HEK293 (cell line): Measurements from ENCODE around the gene RPS28.

Source experiments
- CTCF ChIA-PET: fragments of 350-600 bp; formaldehyde crosslinking; extraction: SDS; loops from one replicate; lab custom pipeline; 2021; ENCODE audit warnings: antibody characterized with exemption; lab: Yijun Ruan, JAX
- POLR2A ChIA-PET: fragments of 300-600 bp; formaldehyde crosslinking; extraction: SDS; loops from one replicate; lab custom pipeline; 2020; ENCODE audit warnings: antibody characterized with exemption, inconsistent platforms; lab: Yijun Ruan, JAX
- H3K27ac ChIP-seq: fragments of 200-500 bp; sonication (Bioruptor generic); 2 replicates; pipeline ENCODE4 v1.5.1; 2014; ENCODE audit warnings: low read depth, low read length, control low read depth, inconsistent platforms; ENCODE audit errors: extremely low read depth
- H3K36me3 ChIP-seq, 2 experiments: fragments of 200-500 bp in 1 of 2; sonication (Bioruptor generic) in 1 of 2; 1 replicate in 1 of 2; 2 replicates in 1 of 2; pipeline ENCODE4 v1.5.1; 2014 to 2017; ENCODE audit warnings: inconsistent platforms in 2 of 2, low read length in 2 of 2; ENCODE audit not compliant: control insufficient read depth in 2 of 2, insufficient read depth in 1 of 2
- H3K4me1 ChIP-seq: fragments of 200-500 bp; sonication (Bioruptor generic); 2 replicates; pipeline ENCODE4 v1.5.1; 2014; ENCODE audit warnings: mild to moderate bottlenecking, low read length, inconsistent platforms; ENCODE audit not compliant: control insufficient read depth, insufficient read depth
- H3K4me3 ChIP-seq: 2 replicates; pipeline ENCODE4 v1.5.1; 2011; ENCODE audit warnings: low read depth, mild to moderate bottlenecking, control low read depth, low read length, moderate library complexity
- H3K9me3 ChIP-seq: fragments of 200-500 bp; sonication (Bioruptor generic); 2 replicates; pipeline ENCODE4 v1.5.1; 2014; ENCODE audit warnings: low read depth, low read length, inconsistent platforms; ENCODE audit not compliant: control insufficient read depth, insufficient read depth
- AEBP2 ChIP-seq: fragments of 450-650 bp; formaldehyde crosslinking; IDR thresholded peaks from 2 replicates; pipeline ENCODE4 v1.5.1; 2016; ENCODE audit warnings: missing biosample characterization, missing genetic modification characterization, borderline replicate concordance
- EGR2 ChIP-seq: fragments of 450-650 bp; formaldehyde crosslinking; IDR thresholded peaks from 2 replicates; pipeline ENCODE4 v1.5.1; 2016; ENCODE audit warnings: low read depth, missing biosample characterization, missing genetic modification characterization
- HOXD13 ChIP-seq: sonication (generic); formaldehyde crosslinking; IDR thresholded peaks from 2 replicates; pipeline ENCODE4 v1.8.0; 2022; ENCODE audit warnings: missing genetic modification reagents, borderline replicate concordance
- KLF10 ChIP-seq: fragments of 450-650 bp; IDR thresholded peaks from 2 replicates; pipeline ENCODE4 v1.5.1; 2018; ENCODE audit warnings: missing biosample characterization, mild to moderate bottlenecking, missing genetic modification characterization
- KLF8 ChIP-seq: fragments of 450-650 bp; formaldehyde crosslinking; IDR thresholded peaks from 2 replicates; pipeline ENCODE4 v1.5.1; 2016; ENCODE audit warnings: missing biosample characterization, missing genetic modification characterization
- PBX3 ChIP-seq: sonication (generic); formaldehyde crosslinking; IDR thresholded peaks from 2 replicates; pipeline ENCODE4 v1.8.1; 2022; ENCODE audit warnings: mild to moderate bottlenecking, moderate library complexity, missing genetic modification reagents
- REPIN1 ChIP-seq: fragments of 450-650 bp; formaldehyde crosslinking; IDR thresholded peaks from 2 replicates; pipeline ENCODE4 v1.5.1; 2017; ENCODE audit warnings: missing biosample characterization, missing genetic modification characterization, low read depth
- SALL2 ChIP-seq: fragments of 450-650 bp; formaldehyde crosslinking; IDR thresholded peaks from 2 replicates; pipeline ENCODE4 v1.5.0; 2017; ENCODE audit warnings: missing biosample characterization, mild to moderate bottlenecking, missing genetic modification characterization, borderline replicate concordance
- ZBTB17 ChIP-seq: fragments of 450-650 bp; formaldehyde crosslinking; IDR thresholded peaks from 2 replicates; pipeline ENCODE4 v1.5.1; 2016; ENCODE audit warnings: missing biosample characterization, missing genetic modification characterization
- ZBTB8A ChIP-seq: fragments of 450-650 bp; formaldehyde crosslinking; IDR thresholded peaks from 2 replicates; pipeline ENCODE4 v1.5.1; 2016; ENCODE audit warnings: missing biosample characterization, missing genetic modification characterization
- ZNF157 ChIP-seq: fragments of 450-650 bp; formaldehyde crosslinking; IDR thresholded peaks from 2 replicates; pipeline ENCODE4 v1.5.1; 2016; ENCODE audit warnings: missing biosample characterization, missing genetic modification characterization
- ZNF514 ChIP-seq: fragments of 450-650 bp; formaldehyde crosslinking; IDR thresholded peaks from 2 replicates; pipeline ENCODE4 v1.5.1; 2016; ENCODE audit warnings: missing biosample characterization, missing genetic modification characterization
- ZNF664 ChIP-seq: fragments of 450-650 bp; formaldehyde crosslinking; IDR thresholded peaks from 2 replicates; pipeline ENCODE4 v1.5.1; 2016; ENCODE audit warnings: missing biosample characterization, missing genetic modification characterization
- ZNF692 ChIP-seq: fragments of 450-650 bp; formaldehyde crosslinking; IDR thresholded peaks from 2 replicates; pipeline ENCODE4 v1.5.1; 2016; ENCODE audit warnings: missing biosample characterization, missing genetic modification characterization
- TF ChIP-seq, protein P1 (sequence below): fragments of 450-650 bp; formaldehyde crosslinking; IDR thresholded peaks from 2 replicates; pipeline ENCODE4 v1.5.1; 2016; ENCODE audit warnings: missing biosample characterization, missing genetic modification characterization
- TF ChIP-seq, protein P2 (sequence below): fragments of 450-650 bp; formaldehyde crosslinking; IDR thresholded peaks from 2 replicates; pipeline ENCODE4 v1.5.1; 2016; ENCODE audit warnings: missing biosample characterization, missing genetic modification characterization
- TF ChIP-seq, protein P3 (sequence below): fragments of 450-650 bp; formaldehyde crosslinking; IDR thresholded peaks from 2 replicates; pipeline ENCODE4 v1.5.1; 2016; ENCODE audit warnings: missing biosample characterization, missing genetic modification characterization
- TF ChIP-seq, protein P4 (sequence below): fragments of 450-650 bp; formaldehyde crosslinking; IDR thresholded peaks from 2 replicates; pipeline ENCODE4 v1.5.1; 2016; ENCODE audit warnings: missing biosample characterization, missing genetic modification characterization

The RPS28 gene

GRCh38 chr19:8325454-8325853, 4.2 kb downstream of the RPS28 start:
- ChIA-PET POLR2A (interaction anchor here (1.1 to 2.2 kb wide), 2 partner anchors 9 kb away, joined by 3 to 9 read pairs; no protein-coding TSS in a partner anchor), CTCF (interaction anchor here (0.7 to 1.5 kb wide), 2 partner anchors 56 to 96 kb away, joined by 3 to 4 read pairs; no protein-coding TSS in a partner anchor)
- H3K36me3 ChIP-seq: peaks cover 7 to 32% of the 10 kb centered on the region in 2 experiments
- TF ChIP-seq, protein P1, sequence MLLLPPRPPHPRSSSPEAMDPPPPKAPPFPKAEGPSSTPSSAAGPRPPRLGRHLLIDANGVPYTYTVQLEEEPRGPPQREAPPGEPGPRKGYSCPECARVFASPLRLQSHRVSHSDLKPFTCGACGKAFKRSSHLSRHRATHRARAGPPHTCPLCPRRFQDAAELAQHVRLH (tag by site-specific recombination): peak; percentile 65; the same call in 1 of the 2 replicates
- TF ChIP-seq ZNF664 (tag by site-specific recombination) (peak; percentile 99), ZBTB17 (tag by site-specific recombination) (no peak)
- no peak overlapping the region for H3K27ac ChIP-seq
- H3K9me3 ChIP-seq: no peaks in the 10 kb centered on the region
- H3K4me3 ChIP-seq: no peak overlapping the region
- peaks cover 5% of the 10 kb centered on the region; the same call in 1 of the 2 replicates for H3K4me1 ChIP-seq

GRCh38 chr19:8329996-8330395, 8.7 kb downstream of the RPS28 start:
- CTCF ChIA-PET: interaction anchor here (0.6 kb wide), 1 partner anchor 68 kb away, joined by 4 read pairs; no protein-coding TSS in a partner anchor
- no peaks in the 10 kb centered on the region for H3K9me3 ChIP-seq
- no peak for TF ChIP-seq AEBP2 (tag by site-specific recombination)
- TF ChIP-seq EGR2 (tag by site-specific recombination): peak; percentile 67; the same call in 1 of the 2 replicates
- TF ChIP-seq, protein P2, sequence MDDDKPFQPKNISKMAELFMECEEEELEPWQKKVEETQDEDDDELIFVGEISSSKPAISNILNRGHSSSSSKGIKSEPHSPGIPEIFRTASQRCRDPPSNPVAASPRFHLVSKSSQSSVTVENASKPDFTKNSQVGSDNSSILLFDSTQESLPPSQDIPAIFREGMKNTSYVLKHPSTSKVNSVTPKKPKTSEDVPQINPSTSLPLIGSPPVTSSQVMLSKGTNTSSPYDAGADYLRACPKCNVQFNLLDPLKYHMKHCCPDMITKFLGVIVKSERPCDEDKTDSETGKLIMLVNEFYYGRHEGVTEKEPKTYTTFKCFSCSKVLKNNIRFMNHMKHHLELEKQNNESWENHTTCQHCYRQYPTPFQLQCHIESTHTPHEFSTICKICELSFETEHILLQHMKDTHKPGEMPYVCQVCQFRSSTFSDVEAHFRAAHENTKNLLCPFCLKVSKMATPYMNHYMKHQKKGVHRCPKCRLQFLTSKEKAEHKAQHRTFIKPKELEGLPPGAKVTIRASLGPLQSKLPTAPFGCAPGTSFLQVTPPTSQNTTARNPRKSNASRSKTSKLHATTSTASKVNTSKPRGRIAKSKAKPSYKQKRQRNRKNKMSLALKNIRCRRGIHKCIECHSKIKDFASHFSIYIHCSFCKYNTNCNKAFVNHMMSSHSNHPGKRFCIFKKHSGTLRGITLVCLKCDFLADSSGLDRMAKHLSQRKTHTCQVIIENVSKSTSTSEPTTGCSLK (tag by site-specific recombination): no peak
- TF ChIP-seq SALL2 (tag by site-specific recombination): no peak
- no peak for TF ChIP-seq KLF10 (tag by site-specific recombination)
- TF ChIP-seq, protein P3, sequence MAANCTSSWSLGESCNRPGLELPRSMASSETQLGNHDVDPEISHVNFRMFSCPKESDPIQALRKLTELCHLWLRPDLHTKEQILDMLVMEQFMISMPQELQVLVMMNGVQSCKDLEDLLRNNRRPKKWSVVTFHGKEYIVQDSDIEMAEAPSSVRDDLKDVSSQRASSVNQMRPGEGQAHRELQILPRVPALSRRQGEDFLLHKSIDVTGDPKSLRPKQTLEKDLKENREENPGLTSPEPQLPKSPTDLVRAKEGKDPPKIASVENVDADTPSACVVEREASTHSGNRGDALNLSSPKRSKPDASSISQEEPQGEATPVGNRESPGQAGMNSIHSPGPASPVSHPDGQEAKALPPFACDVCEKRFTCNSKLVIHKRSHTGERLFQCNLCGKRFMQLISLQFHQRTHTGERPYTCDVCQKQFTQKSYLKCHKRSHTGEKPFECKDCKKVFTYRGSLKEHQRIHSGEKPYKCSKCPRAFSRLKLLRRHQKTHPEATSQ: no peak
- TF ChIP-seq, all 188 proteins: peak for 1
- no peak overlapping the region for H3K27ac ChIP-seq
- H3K4me1 ChIP-seq: no peaks in the 10 kb centered on the region; the same call in 1 of the 2 replicates
- no peaks in the 10 kb centered on the region for H3K36me3 ChIP-seq
- POLR2A ChIA-PET: no interaction called here
- no peak overlapping the region for H3K4me3 ChIP-seq

- CTCF ChIA-PET: interaction anchor here (0.6 to 0.9 kb wide), 3 partner anchors 21 to 250 kb away, joined by 3 read pairs; no protein-coding TSS in a partner anchor
- no peak overlapping the region for H3K27ac ChIP-seq
- no peaks in the 10 kb centered on the region for H3K36me3 ChIP-seq
- H3K4me3 ChIP-seq: no peak overlapping the region
- no peaks in the 10 kb centered on the region for H3K9me3 ChIP-seq
- H3K4me1 ChIP-seq: no peaks in the 10 kb centered on the region; the same call in 1 of the 2 replicates
- POLR2A ChIA-PET: interaction anchor here (1.5 kb wide), 1 partner anchor 10 kb away, joined by 6 read pairs; the partner anchor contains the start of genes NDUFA7 and RPS28
- TF ChIP-seq KLF8 (no peak), PBX3 (CRISPR knock-in tag) (no peak), HOXD13 (CRISPR knock-in tag) (no peak), ZNF157 (no peak), ZNF692 (tag by site-specific recombination) (peak; percentile 93), ZBTB8A (tag by site-specific recombination) (0 out of 2 replicates have a peak, but pooled peaks have one; percentile 8), ZNF514 (no peak), REPIN1 (tag by site-specific recombination) (no peak)
- TF ChIP-seq, protein P3: no peak
- TF ChIP-seq, protein P4, sequence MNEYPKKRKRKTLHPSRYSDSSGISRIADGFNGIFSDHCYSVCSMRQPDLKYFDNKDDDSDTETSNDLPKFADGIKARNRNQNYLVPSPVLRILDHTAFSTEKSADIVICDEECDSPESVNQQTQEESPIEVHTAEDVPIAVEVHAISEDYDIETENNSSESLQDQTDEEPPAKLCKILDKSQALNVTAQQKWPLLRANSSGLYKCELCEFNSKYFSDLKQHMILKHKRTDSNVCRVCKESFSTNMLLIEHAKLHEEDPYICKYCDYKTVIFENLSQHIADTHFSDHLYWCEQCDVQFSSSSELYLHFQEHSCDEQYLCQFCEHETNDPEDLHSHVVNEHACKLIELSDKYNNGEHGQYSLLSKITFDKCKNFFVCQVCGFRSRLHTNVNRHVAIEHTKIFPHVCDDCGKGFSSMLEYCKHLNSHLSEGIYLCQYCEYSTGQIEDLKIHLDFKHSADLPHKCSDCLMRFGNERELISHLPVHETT (tag by site-specific recombination): no peak
Observed at GRCh38 chr19:8331263-8331845, 10.1 kb downstream of the RPS28 start.
